ENCODE results near the gene RHBDF1. TPM values are rescaled to one million over a fixed set of nuclear protein-coding genes. Genes with fewer than 3 reads are reported as not detected.

Gene RHBDF1
- polyA plus RNA-seq, 2 of the 4 experiments (the other 2 are of a cell fraction), result 13.5 to 19.2 TPM

DNA sequence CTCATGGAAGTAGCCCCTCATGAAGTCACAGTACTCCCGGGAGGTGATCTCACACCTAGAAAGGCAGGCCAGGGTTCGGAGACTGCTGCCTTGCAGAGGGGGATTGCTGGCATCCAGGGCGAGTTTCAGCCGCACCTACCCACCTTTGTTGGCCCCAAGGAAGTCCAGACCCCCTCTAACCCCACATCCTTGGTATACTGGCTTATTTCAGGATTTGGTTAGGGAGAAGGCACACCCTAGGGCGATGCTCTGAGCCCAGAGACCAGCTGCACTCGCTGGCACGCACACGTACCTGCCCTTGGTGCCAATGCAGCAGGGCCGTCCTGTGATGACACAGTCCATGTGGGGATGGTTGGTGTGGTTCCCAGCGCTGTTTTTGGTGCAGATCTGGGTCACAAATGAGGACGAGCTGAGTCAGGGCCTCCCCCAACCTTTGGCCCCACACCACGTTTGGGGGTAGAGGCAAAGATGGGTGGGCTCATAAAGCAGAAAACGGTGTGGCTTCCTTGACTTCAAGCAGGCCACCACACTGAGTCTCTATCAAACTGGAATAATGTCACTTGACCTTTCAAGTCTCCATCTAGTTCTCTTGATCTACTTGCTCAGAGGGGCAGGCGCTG is 12.9 kb downstream of the RHBDF1 start:
- TF ChIP-seq ZFP36 (IDR thresholded peaks at IDR 0.05; ENCODE audit: borderline replicate concordance, partially characterized antibody), result no peak
- TF ChIP-seq HOXA7 (CRISPR knock-in tag; IDR thresholded peaks at IDR 0.05), result no peak
- no peak for TF ChIP-seq KDM5A (IDR thresholded peaks at IDR 0.05)
- TF ChIP-seq HEYL (CRISPR knock-in tag; IDR thresholded peaks at IDR 0.05), result no peak
- TF ChIP-seq EHMT2 (IDR thresholded peaks at IDR 0.05; ENCODE audit: low read depth), result no peak
- TF ChIP-seq, protein P1, sequence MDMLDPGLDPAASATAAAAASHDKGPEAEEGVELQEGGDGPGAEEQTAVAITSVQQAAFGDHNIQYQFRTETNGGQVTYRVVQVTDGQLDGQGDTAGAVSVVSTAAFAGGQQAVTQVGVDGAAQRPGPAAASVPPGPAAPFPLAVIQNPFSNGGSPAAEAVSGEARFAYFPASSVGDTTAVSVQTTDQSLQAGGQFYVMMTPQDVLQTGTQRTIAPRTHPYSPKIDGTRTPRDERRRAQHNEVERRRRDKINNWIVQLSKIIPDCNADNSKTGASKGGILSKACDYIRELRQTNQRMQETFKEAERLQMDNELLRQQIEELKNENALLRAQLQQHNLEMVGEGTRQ (IDR thresholded peaks at IDR 0.05), result no peak
- TF ChIP-seq NR3C1 (IDR thresholded peaks at IDR 0.05), result no peak
- TF ChIP-seq CBX8 (IDR thresholded peaks at IDR 0.05), result no peak
- TF ChIP-seq, protein P2, sequence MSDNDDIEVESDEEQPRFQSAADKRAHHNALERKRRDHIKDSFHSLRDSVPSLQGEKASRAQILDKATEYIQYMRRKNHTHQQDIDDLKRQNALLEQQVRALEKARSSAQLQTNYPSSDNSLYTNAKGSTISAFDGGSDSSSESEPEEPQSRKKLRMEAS (IDR thresholded peaks at IDR 0.05), result no peak
- no peak for TF ChIP-seq HOXB13 (CRISPR knock-in tag; IDR thresholded peaks at IDR 0.05; ENCODE audit: low read depth)
- TF ChIP-seq ZNF302 (CRISPR knock-in tag; IDR thresholded peaks at IDR 0.05), result no peak
- ChIA-PET POLR2A (no interaction called here), CTCF (interaction anchor here (1.2 to 25.2 kb wide), 4 partner anchors 10 to 302 kb away, joined by 3 to 718 read pairs (median 42); partner anchors contain the start of genes MPG and RHBDF1)
- no peak overlapping the region for H3K27ac ChIP-seq
- no peak overlapping the region for H3K4me2 ChIP-seq
- no peak overlapping the region for H3K4me3 ChIP-seq
- DNase-seq (ENCODE audit: low read depth in 1 of 2, low spot score in 1 of 2) (no peak), ATAC-seq (no peak), FAIRE-seq (no peak)
- H3K4me1 ChIP-seq, result peaks cover 1% of the 10 kb centered on the region; the same call in 1 of the 3 replicates
- no peaks in the 10 kb centered on the region for H3K9me3 ChIP-seq
- WGBS (ENCODE audit: missing lambda C conversion rate), result 92% methylated on average over 14 of the region's 14 CpGs

DNA sequence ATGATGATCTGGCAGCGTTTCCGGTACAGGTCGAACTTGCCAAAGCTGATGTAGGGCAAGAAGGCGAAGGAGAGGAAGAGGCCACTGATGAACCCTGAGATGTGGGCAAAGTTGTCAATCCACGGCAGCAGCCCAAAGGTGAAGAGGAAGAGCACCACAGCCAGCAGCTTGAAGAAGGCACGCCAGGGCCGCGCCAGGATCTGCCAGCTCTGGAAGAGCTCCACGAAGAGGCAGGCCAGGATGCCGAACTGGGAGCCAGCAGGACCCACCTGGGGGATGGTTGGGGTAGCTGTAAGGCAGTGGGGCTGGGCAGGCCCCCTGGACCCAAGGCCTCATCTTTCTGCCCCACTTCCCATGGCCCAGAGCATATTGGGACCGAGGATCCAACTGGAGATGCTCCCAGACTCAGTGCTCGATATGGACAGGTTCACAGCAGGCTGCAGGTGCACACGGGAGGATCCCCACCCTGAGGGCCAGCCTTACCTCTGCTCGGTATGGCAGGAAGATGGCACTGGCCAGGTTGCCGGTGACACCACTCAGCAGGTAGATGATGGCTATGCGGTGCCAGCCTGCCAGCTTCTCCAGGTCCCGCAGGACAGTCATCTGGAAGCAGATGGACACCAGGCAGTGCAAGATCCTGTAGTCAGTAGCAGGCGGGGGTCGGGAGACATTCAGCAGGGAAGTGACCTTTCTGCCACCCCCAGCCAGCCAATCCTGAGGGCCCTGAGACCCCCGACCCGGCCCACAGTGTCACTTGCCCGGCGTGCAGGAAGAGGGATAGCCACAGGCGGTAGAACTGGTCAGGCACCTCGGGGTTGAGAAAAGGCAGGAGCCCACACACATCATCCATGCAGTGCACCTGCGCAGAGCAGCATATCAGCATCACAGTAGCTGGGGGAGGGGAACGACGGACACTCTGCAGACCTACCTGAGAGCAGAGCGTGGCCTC is 13.7 kb downstream of the RHBDF1 start:
- CTCF ChIA-PET, result interaction anchor here (0.8 to 25.2 kb wide), 7 partner anchors 7 to 303 kb away, joined by 3 to 718 read pairs (median 4); partner anchors contain the start of genes HBQ1, MPG and RHBDF1
- POLR2A ChIA-PET, result no interaction called here
- ATAC-seq (no peak), FAIRE-seq (no peak), DNase-seq (ENCODE audit: low read depth in 1 of 2, low spot score in 1 of 2) (no peak)
- Histone ChIP-seq H3K9me3 (no peaks in the 10 kb centered on the region), H3K27ac (no peak overlapping the region), H3K4me1 (peaks cover 5% of the 10 kb centered on the region; the same call in 2 of the 3 replicates), H3K4me3 (no peak overlapping the region), H3K4me2 (no peak overlapping the region)
- WGBS (ENCODE audit: missing lambda C conversion rate), result 84% methylated on average over 24 of the region's 29 CpGs
- TF ChIP-seq HDAC2 (IDR thresholded peaks at IDR 0.05) (no peak), CHD4 (IDR thresholded peaks at IDR 0.05; ENCODE audit: borderline replicate concordance) (no peak), NFE2L2 (conservative IDR thresholded peaks at IDR 0.05; ENCODE audit: low read length) (no peak), NPAS2 (CRISPR knock-in tag; IDR thresholded peaks at IDR 0.05; ENCODE audit: borderline replicate concordance) (no peak), EHF (CRISPR knock-in tag; IDR thresholded peaks at IDR 0.05) (no peak), KDM5A (IDR thresholded peaks at IDR 0.05) (no peak), CBX8 (IDR thresholded peaks at IDR 0.05) (no peak), RAD21 (conservative IDR thresholded peaks at IDR 0.05 in 1 of 2, IDR thresholded peaks at IDR 0.05 in 1 of 2) (no peak), SMC3 (IDR thresholded peaks at IDR 0.05) (no peak)
- TF ChIP-seq, protein P3, sequence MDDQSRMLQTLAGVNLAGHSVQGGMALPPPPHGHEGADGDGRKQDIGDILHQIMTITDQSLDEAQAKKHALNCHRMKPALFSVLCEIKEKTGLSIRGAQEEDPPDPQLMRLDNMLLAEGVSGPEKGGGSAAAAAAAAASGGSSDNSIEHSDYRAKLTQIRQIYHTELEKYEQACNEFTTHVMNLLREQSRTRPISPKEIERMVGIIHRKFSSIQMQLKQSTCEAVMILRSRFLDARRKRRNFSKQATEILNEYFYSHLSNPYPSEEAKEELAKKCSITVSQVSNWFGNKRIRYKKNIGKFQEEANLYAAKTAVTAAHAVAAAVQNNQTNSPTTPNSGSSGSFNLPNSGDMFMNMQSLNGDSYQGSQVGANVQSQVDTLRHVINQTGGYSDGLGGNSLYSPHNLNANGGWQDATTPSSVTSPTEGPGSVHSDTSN (IDR thresholded peaks at IDR 0.05), result no peak
- TF ChIP-seq, protein P4, sequence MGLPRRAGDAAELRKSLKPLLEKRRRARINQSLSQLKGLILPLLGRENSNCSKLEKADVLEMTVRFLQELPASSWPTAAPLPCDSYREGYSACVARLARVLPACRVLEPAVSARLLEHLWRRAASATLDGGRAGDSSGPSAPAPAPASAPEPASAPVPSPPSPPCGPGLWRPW (IDR thresholded peaks at IDR 0.05), result no peak
- TF ChIP-seq, protein P1 (IDR thresholded peaks at IDR 0.05), result no peak
